Endothelial cell of umbilical vein (primary cell): Measurements from ENCODE around the gene FGF19. TPM values are rescaled to one million over a fixed set of nuclear protein-coding genes. Genes with fewer than 3 reads are reported as not detected.

Experiments used
- BruUV-seq: library from RNA; stranded (reverse); fragments of 400-500 nt; replicated peaks from 2 replicates; lab custom pipeline; 2021; lab: Mats Ljungman, UMichigan
- CTCF ChIA-PET: fragments of 300-600, 350-600 bp; sonication (Branson Sonifier 250); formaldehyde crosslinking; loops from one replicate; lab custom pipeline; 2021; ENCODE audit warnings: antibody characterized with exemption, inconsistent platforms; lab: Charles Lee
- POLR2A ChIA-PET: fragments of 300-600, 350-600 bp; sonication (Branson Sonifier 250); formaldehyde crosslinking; loops from one replicate; lab custom pipeline; 2021; ENCODE audit warnings: antibody characterized with exemption, inconsistent platforms; lab: Charles Lee
- DNase-seq: peaks from one replicate; pipeline ENCODE4 v3.0.0-alpha.2; 2011; ENCODE audit warnings: low read depth, low spot score
- FAIRE-seq: peaks from 2 replicates; lab custom pipeline; 2011; peaks lifted over from hg19 to GRCh38; lab: Jason Lieb, UNC
- H2AFZ ChIP-seq: 2 replicates; pipeline ENCODE4 v1.6.0; 2012; ENCODE audit warnings: low read depth, low read length, control low read depth, inconsistent platforms
- H3K27ac ChIP-seq: 2 replicates; pipeline ENCODE4 v1.5.1; 2011; ENCODE audit warnings: low read depth, mild to moderate bottlenecking, control low read depth, low read length, moderate library complexity; ENCODE audit not compliant: insufficient read depth
- H3K27me3 ChIP-seq, 2 experiments: 2 replicates each; pipeline versions ENCODE4 v1.6.0 to v1.6.1; 2011; ENCODE audit warnings: low read length in 2 of 2, mixed read lengths in 1 of 2; ENCODE audit not compliant: control insufficient read depth in 2 of 2, insufficient read depth in 2 of 2
- H3K36me3 ChIP-seq, 2 experiments: 2 replicates in 1 of 2; 3 replicates in 1 of 2; pipeline ENCODE4 v1.5.1; 2011; ENCODE audit warnings: low read length in 2 of 2, mild to moderate bottlenecking in 1 of 2, moderate library complexity in 1 of 2; ENCODE audit not compliant: control insufficient read depth in 2 of 2, insufficient read depth in 2 of 2; ENCODE audit errors: extremely low read depth in 1 of 2
- H3K4me1 ChIP-seq: 3 replicates; pipeline ENCODE4 v1.5.1; 2011; ENCODE audit warnings: mild to moderate bottlenecking, low read length; ENCODE audit not compliant: control insufficient read depth, insufficient read depth; ENCODE audit errors: extremely low read depth
- H3K4me2 ChIP-seq: 2 replicates; pipeline ENCODE4 v1.6.1; 2011; ENCODE audit warnings: low read length, control low read depth, mixed read lengths; ENCODE audit not compliant: insufficient read depth
- H3K4me3 ChIP-seq, 3 experiments: fragments of 200-600 bp in 1 of 3; sonication (generic), shearing (Covaris generic) in 1 of 3; replicated peaks in 1 of 3; 2 replicates each; pipeline ENCODE4 v1.5.1; 2011 to 2016; ENCODE audit warnings: control low read depth in 3 of 3, low read length in 3 of 3, mild to moderate bottlenecking in 2 of 3, inconsistent platforms in 1 of 3, low read depth in 1 of 3, moderate library complexity in 1 of 3; ENCODE audit not compliant: insufficient read depth in 1 of 3
- H3K79me2 ChIP-seq: 2 replicates; pipeline ENCODE4 v1.6.0; 2012; ENCODE audit warnings: low read length, inconsistent platforms; ENCODE audit not compliant: control insufficient read depth, insufficient read depth
- H3K9ac ChIP-seq: replicated peaks from 2 replicates; pipeline ENCODE3; 2011; ENCODE audit warnings: low read length, control low read depth; ENCODE audit not compliant: insufficient read depth; ENCODE audit errors: extremely low read depth
- H3K9me1 ChIP-seq: replicated peaks from 3 replicates; pipeline ENCODE4 v1.6.0; 2011; ENCODE audit warnings: mild to moderate bottlenecking, low read length; ENCODE audit not compliant: control insufficient read depth, insufficient read depth; ENCODE audit errors: extremely low read depth
- H3K9me3 ChIP-seq: replicated peaks from 2 replicates; pipeline ENCODE4 v1.5.1; 2012; ENCODE audit warnings: low read length, inconsistent platforms; ENCODE audit not compliant: control insufficient read depth, insufficient read depth
- H4K20me1 ChIP-seq: replicated peaks from 2 replicates; pipeline ENCODE3; 2011; ENCODE audit warnings: mild to moderate bottlenecking, low read length; ENCODE audit not compliant: control insufficient read depth, insufficient read depth; ENCODE audit errors: extremely low read depth
- CTCF ChIP-seq, 2 donors: IDR thresholded peaks; 1 replicate in 1 of 2; 2 replicates in 1 of 2; pipeline ENCODE4 v1.5.1; 2011; ENCODE audit warnings: low read length in 2 of 2, mild to moderate bottlenecking in 2 of 2, moderate library complexity in 2 of 2, control low read depth in 1 of 2, inconsistent platforms in 1 of 2, low read depth in 1 of 2; ENCODE audit not compliant: insufficient read depth in 1 of 2; ENCODE audit errors: extremely low read depth in 1 of 2
- EZH2 ChIP-seq: IDR thresholded peaks from 2 replicates; pipeline ENCODE4 v1.6.1; 2012; ENCODE audit warnings: borderline replicate concordance, low read depth, mild to moderate bottlenecking, moderate library complexity, low read length, inconsistent platforms; ENCODE audit not compliant: severe bottlenecking
- FOS ChIP-seq: IDR thresholded peaks from 2 replicates; pipeline ENCODE4 v1.6.1; 2011; ENCODE audit warnings: mild to moderate bottlenecking, low read length, moderate library complexity, borderline replicate concordance; ENCODE audit not compliant: insufficient read depth
- GATA2 ChIP-seq: IDR thresholded peaks from 2 replicates; pipeline ENCODE4 v1.7.0; 2011; ENCODE audit warnings: low read depth, mild to moderate bottlenecking, moderate library complexity, mixed read lengths, low read length; ENCODE audit not compliant: insufficient read length, insufficient read depth
- JUN ChIP-seq: IDR thresholded peaks from 2 replicates; pipeline ENCODE4 v1.6.1; 2011; ENCODE audit warnings: borderline replicate concordance, low read depth; ENCODE audit not compliant: insufficient read length, insufficient read depth
- MAX ChIP-seq: IDR thresholded peaks from 2 replicates; pipeline ENCODE4 v1.6.1; 2011; ENCODE audit not compliant: insufficient read depth, insufficient read length
- MYC ChIP-seq: IDR thresholded peaks from one replicate; pipeline ENCODE4 v1.6.1; 2011; ENCODE audit warnings: mild to moderate bottlenecking, low read depth, low read length
- POLR2A ChIP-seq: IDR thresholded peaks from 2 replicates; pipeline ENCODE4 v1.6.1; 2012; ENCODE audit warnings: low read depth, mild to moderate bottlenecking, control low read depth, low read length
- POLR2AphosphoS5 ChIP-seq: IDR thresholded peaks from 2 replicates; pipeline ENCODE4 v1.6.1; 2012; ENCODE audit warnings: low read depth, mild to moderate bottlenecking, control low read depth, low read length, moderate library complexity; ENCODE audit not compliant: insufficient read depth
- dilution Hi-C: fragments of 300-500 bp; cut with MboI; formaldehyde crosslinking; loops from one replicate; pipeline ENCODE4 v1.15.0; 2019; ENCODE audit warnings: low sequenced_read_pairs; ENCODE audit not compliant: extremely low pct_ligation_motif_present
- intact Hi-C: fragments of 100-400 bp; cut with micrococcal nuclease; formaldehyde crosslinking; loops from one replicate; pipeline ENCODE4 v1.10.0; 2022
- polyA plus RNA-seq, 4 experiments: library from polyadenylated mRNA; depleted of rRNA in 3 of 4; stranded (reverse) in 3 of 4; unstranded in 1 of 4; fragments of >200 nt; gene quantifications; 2 replicates each; pipeline versions ENCODE4 v1.2.1 to v1.2.3, GENCODE V29; 2011 to 2012; ENCODE audit warnings: missing spikeins in 1 of 4
- total RNA-seq: library from RNA; stranded (reverse); gene quantifications from 2 replicates; pipeline ENCODE4 v1.2.3, GENCODE V29; 2021

The FGF19 gene
- total and polyA plus RNA-seq, 2 donors (not counting 3 experiments of a cell fraction or from before 2014, with no cell fraction given): 0.03 TPM; not detected in 1

GRCh38 chr11:69685348-69685747, 18.5 kb downstream of the FGF19 start:
- Histone ChIP-seq H3K4me1 (no peaks in the 10 kb centered on the region), H3K9ac (no peak overlapping the region), H4K20me1 (no peaks in the 10 kb centered on the region), H3K36me3 (no peaks in the 10 kb centered on the region), H2AFZ (no peak overlapping the region), H3K79me2 (no peaks in the 10 kb centered on the region), H3K4me3 (no peak overlapping the region), H3K9me3 (no peaks in the 10 kb centered on the region), H3K4me2 (no peak overlapping the region), H3K27me3 (no peaks in the 10 kb centered on the region), H3K9me1 (no peaks in the 10 kb centered on the region), H3K27ac (no peak overlapping the region)
- no TSS peak for BruUV-seq
- ChIA-PET POLR2A (no interaction called here), CTCF (interaction anchor here (1.1 to 3.7 kb wide), 6 partner anchors 116 to 579 kb away, joined by 3 to 23 read pairs (median 8); no protein-coding TSS in a partner anchor)
- DNase-seq (no peak), FAIRE-seq (no peak)
- dilution Hi-C loops (no loop called here), intact Hi-C loops (loop anchor here (5.0 kb wide), 1 partner anchor 512 kb away; no protein-coding TSS in a partner anchor)
- TF ChIP-seq POLR2A: no peak
- TF ChIP-seq GATA2: no peak
- no peak for TF ChIP-seq JUN
- no peak for TF ChIP-seq EZH2
- TF ChIP-seq MYC: no peak
- TF ChIP-seq FOS: no peak
- no peak for TF ChIP-seq MAX
- TF ChIP-seq CTCF (IDR thresholded peaks at IDR 0.05; ENCODE audit: extremely low read depth in 1 of 2, insufficient read depth in 1 of 2, low read depth in 1 of 2, low read length in 2 of 2): no peak
- TF ChIP-seq POLR2AphosphoS5: no peak
